GM21515 (cell line): ENCODE results near the gene CCDC179.

Experiments
- ATAC-seq: cut with Tn5 transposase; IDR thresholded peaks from one replicate; pipeline ENCODE4 v1.9.1; 2021; ENCODE audit not compliant: unreplicated experiment

The CCDC179 gene

GRCh38 chr11:22860241-22860640 is at the start of gene CCDC179:
Gene CCDC179 (minus strand): TSS chr11:22860474. CDS start chr11:22860421, 53 bp downstream.
- no peak for ATAC-seq

DNA sequence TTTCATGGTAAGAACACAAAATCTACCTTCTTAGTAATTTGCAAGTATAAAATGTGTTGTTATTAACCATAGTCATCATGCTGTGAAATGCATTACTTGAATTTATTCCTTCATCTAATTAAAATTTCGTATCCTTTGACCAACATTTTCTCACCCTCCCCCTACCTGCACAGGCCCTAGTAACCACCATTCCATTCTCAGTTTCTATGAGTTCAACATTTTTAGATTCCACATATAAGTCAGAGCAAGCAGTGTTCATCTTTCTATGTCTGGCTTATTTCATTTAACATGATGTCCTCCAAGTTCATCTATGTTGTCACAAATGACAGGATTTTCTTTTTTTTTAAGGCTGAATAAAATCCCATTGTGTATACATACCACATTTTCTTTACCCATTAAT is 43.5 kb upstream of the CCDC179 start:
- ATAC-seq: no peak

DNA sequence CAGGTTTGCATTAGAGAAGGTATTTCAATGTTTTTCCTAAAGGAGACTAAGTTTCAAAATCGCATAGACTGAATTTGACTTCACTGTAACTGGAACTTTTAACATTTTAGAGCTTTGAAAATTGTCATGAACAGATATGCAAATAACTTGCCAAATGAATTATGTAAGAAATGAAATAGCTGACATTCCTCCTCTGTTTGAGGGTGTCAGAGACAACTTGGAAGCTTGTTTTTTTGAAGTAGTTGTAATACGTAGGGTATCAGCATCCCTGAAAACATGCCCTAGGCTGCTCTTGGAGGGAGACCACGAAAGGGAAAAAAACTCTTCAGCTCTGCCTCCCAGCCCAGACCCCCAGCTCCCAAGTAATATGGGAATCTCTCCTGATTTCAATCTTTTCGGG is 41.3 kb upstream of the CCDC179 start:
- no peak for ATAC-seq

DNA sequence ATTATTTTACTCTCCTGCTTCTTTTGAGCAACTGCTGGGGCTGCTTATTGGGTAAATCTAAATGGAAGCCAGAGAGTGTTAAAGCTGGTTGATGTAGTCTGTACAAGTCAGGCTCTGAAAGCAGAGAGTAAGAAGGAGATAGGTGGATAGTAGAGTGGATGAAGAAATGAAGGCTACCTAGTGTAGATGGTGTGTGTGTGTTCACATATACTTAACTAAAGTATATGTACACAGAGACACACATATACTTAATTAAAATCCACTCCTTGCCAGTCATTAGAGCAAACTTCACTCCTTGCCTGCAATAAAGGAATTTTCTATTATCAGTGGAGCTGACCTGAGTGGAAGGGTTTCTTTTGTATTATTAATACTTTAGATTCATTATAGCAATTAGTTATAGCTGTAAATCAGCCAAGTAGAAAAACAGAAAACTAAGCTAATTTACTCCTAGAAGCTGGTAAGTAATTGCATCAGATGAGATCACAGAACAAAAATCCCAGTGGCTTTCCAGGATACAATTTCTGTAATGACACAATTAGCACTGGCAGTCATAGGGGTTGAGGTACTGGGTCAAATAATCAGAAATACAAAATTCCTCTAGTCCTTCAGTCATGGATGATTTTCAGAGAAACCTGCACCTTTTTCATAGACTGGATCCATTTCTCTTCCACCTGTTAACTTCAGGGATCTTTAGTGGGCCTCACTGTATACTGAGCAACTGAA is 40.7 kb upstream of the CCDC179 start:
- ATAC-seq: no peak

- ATAC-seq: no peak
Measured at GRCh38 chr11:22898036-22898435, 37.8 kb upstream of the CCDC179 start.

- no peak for ATAC-seq
Measured at GRCh38 chr11:22890227-22890626, 30.0 kb upstream of the CCDC179 start.

GRCh38 chr11:22884217-22884616 is 23.9 kb upstream of the CCDC179 start:
- ATAC-seq: no peak

DNA sequence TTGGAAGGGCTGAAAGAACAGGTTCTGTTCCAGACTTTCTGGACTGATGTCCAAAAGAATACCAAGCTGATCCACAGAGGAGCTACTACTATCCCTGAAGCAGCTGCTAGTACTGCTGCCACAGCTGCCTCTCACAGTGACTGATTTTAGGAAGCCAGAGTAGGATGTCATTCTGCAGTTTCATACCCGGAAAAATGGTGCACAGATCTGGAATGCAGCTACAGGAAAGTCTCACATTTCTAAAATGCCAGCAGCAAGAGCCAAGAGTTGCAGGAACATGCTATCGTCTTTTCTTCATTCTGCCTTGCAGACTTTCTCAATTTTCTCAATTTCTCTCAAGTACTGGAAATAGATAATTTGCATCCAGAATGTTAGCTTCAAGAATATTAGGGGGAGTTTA is 19.4 kb upstream of the CCDC179 start:
- ATAC-seq: no peak

DNA sequence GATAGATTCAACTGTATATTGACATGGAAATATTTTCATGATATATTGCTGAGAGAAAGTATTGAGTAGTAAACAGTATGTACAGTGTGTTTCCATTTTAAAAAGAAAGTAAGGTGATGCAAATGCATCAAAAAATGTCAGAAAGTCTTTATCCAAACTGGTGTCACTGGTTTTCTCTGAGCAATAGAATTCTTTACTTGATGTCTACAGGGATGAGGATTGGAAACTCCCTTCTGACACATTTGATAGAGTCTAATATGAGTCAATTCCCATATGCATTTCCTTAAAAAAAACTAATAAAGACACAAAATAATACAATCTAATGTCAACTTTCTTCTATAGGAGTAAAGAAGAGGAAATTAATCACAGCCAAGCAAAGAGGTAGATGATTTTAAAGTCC is 18.3 kb upstream of the CCDC179 start:
- ATAC-seq: no peak

- ATAC-seq: no peak
Measured at GRCh38 chr11:22878039-22878438, 17.8 kb upstream of the CCDC179 start.

DNA sequence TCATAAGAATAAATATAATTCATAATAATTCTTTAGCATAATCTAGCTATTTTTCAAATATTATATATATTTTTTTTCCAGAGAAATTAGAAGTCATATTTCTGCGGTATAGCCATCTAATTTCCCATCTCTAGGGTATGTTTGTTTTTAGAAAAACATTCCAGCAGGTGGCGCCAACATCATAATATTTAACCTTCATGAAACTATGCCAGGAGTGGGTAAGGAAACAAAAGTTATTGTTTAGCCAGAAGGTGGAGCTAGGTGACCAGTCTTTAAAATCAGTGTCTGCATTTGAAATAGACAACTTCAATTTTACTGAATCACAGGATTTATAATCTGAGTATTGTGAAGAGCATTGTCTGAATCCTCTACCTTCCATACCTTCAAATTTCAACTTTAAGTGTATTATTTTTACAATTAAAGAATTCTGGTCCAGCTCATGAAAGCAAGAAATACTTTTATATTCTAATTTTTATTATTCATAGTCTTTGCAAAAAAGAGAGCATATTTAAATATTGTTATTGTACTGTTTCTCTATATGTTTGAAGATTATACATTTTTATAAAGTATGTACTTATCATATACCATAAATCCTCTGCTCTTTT is 15.7 kb upstream of the CCDC179 start:
- peak; percentile 99 for ATAC-seq

- peak; percentile 58 for ATAC-seq
Measured at GRCh38 chr11:22869325-22869724, 9.1 kb upstream of the CCDC179 start.

DNA sequence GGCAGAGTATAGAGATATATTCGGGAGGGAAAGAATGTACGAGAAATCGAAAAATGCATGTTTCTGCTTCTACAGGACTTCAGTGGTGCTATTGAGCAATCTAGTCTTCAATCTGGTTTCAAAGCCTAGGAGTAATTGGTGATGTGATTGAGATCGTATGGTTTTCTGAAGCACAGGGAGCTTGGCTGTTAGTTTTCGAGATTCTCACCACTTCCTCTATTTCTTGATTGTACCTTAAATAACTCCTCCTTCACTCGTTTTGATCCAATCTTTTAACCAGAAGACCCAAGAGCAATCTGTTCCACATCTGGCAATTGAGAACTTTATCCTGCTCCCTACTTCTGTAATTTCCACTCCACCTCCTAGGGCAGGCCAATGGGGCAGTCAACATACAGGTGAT is 518 bp downstream of the CCDC179 start:
- no peak for ATAC-seq

- ATAC-seq: no peak
Measured at GRCh38 chr11:22851477-22851876, 8.8 kb downstream of the CCDC179 start.

GRCh38 chr11:22846726-22847125 is 13.5 kb downstream of the CCDC179 start:
- ATAC-seq: no peak

DNA sequence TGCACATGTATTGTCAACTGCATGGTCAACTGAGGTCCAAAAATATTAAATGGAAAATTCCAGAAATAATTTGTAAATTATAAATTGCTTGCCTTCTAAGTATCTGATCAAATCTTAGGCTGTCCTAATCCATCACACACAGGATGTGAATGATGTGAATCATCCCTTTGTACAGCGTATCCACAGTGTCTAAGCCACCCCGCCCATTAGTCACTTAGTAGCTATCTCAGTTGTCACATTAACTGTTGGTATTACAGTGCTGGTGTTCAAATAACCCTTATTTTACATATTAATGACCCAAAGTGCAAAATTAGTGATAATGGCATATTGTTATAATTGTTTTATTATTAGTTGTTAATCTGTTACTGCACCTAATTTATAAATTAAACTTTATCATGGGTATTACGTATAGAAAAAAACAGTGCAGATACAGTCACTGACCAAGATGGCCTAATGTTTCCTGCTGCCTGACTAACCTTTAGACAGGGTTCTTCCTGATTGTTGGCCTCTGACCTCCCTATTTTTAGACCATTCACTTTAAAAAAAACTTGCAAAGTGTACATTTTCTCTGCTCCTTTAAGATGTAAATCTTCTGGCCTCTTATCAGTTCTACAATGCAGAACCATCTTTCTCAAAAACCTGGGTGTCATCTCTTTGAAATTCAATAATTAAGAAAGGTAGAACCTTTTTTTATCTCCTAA is 27.8 kb downstream of the CCDC179 start:
- ATAC-seq: no peak

- ATAC-seq: no peak
Measured at GRCh38 chr11:22830082-22830414, 30.2 kb downstream of the CCDC179 start.

GRCh38 chr11:22829231-22830081 is 30.8 kb downstream of the CCDC179 start, which contains the start of gene SVIP:
Gene SVIP (minus strand): TSS chr11:22829801. CDS start chr11:22829748, 53 bp downstream.
- peak; percentile 94 for ATAC-seq

GRCh38 chr11:22828373-22828772 is 31.9 kb downstream of the CCDC179 start:
- no peak for ATAC-seq

- no peak for ATAC-seq
Measured at GRCh38 chr11:22822203-22822602, 38.1 kb downstream of the CCDC179 start.

DNA sequence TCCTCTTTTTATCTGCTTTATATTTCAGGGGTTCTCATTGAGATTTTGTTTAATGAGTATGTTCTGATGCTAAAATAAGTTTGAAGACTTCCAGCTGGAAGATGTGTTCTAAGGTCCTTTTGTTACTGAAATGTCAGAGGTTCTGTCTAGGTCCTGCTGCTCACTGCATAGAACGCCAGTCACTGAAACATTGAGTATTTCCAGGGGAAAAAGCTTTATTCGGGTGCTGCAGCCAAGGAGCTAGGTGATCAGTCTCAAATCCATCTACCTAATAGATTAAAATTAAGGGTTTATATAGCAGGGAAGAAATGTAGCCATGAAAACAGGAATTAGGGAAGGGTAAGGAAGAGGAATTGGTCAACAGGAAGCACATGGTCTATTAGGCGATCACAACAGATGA is 50.4 kb downstream of the CCDC179 start:
- ATAC-seq: no peak
